ENCODE results near the gene MEIS3.
"Not testable (repeated sequence)": the region's sequence is repeated elsewhere in the genome, so short reads cannot be mapped to it uniquely, and the experiment has no call there.

Gene MEIS3

DNA sequence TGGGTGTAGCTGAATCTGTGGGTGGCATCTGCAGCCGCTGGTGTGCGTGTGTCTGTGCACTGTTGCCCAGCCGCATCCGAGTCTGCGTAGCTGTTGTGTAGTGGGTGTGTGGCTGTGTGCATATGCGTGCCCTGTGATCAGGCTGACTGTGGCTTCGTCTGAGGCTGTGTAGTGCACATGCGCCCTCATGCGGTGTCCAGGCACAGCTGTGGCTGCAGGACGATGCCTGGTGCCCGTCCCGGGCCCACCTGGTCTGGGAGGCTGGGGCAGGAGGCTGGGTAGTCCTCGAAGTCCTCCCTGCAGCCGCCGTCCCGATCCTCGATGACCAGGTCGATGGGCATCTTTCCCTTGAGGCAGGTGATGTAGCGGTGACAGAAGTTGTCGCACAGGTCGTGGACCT is 4.9 kb downstream of the MEIS3 start:
- DNase-seq = no peak

DNA sequence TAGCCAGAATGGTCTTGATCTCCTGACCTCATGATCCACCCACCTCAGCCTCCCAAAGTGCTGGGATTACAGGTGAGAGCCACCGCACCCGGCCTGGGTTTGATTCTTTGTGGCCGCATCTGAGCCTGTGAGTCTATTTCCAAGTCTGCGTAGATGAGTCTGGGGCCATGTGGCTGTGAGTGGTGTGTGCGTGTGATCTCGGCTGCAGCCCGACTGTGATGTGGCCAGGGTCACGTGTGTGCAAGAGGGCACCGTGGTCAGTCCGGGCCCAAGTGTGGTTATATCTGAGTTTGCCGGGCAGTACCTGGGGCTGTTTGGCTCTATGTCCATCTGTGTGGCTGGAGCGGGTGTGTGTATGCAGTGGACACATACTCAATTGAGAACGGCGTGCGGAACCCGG is 5.4 kb downstream of the MEIS3 start:
- DNase-seq = no peak

DNA sequence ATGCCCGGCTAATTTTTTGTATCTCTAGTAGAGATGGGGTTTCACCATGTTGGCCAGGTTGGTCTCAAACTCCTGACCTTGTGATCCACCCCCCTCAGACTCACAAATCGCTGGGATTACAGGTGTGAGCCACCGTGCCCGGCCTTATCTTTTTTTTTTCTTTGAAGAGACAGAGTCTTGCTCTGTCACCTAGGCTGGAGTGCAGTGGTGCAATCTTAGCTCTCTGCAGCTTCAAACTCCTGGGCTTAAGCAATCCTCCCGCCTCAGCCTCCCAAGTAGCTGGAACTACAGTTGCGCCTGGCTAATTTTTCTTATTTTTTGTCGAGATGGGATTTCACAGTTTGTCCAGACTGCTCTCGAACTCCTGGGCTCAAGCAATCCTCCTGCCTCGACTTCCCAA is 7.6 kb downstream of the MEIS3 start:
- DNase-seq = not testable (repeated sequence)

GRCh38 chr19:47411101-47411500 is 8.2 kb downstream of the MEIS3 start:
- no peak for DNase-seq

DNA sequence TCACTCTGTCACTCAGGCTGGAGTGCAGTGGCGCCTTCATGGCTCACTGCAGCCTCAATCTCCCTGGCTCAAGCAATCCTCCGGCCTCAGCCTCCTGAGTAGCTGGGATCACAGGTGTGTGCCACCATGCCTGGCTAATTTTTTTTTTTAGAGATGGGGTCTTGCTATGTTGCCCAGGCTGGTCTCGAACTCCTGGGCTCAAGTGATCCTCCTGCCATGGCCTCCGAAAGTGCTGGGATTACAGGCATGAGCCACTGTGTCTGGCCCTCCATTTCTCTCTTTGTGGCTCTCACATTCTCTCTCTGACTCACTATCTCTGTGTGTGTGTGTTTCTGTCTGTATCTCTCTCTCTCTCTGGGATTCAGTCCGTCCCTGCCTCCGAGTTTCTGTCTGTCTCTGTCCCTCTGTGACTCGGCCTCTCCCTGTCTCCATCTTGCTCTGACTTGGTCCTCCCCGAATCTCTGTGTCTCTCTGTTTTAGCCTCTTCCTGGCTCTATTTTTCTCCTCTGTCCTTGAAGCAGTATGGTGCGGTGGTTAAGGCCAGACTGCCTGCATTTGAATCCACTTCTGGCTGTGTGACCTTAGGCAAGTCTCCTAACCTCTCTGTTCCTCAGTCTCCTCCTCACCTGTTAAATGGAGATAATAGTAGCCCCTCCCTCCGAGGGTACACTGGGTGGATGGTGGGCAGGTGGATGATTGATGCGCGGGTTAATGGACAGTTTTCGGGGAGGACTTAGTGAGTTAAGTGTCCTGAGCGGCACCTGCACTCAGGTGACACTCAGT is 11.0 kb downstream of the MEIS3 start:
- no peak for DNase-seq

DNA sequence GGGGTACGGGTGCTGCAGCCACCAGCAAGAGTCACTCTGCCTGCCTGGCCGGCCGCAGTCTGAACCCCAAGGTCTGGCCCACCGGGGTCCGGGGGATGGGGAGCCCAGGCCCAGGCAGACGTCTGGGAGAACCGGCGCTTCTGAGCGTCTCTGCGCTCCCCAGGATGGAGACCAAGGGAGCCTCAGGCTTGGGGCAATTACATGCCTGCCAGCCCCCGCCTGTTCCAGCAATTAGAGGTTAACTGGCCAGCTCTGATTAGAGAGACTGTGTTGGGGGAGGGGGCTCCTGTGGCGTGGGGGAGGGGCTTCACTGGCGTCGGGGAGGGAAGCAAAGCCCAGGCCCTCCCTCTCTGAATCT is 11.9 kb downstream of the MEIS3 start:
- no peak for DNase-seq

DNA sequence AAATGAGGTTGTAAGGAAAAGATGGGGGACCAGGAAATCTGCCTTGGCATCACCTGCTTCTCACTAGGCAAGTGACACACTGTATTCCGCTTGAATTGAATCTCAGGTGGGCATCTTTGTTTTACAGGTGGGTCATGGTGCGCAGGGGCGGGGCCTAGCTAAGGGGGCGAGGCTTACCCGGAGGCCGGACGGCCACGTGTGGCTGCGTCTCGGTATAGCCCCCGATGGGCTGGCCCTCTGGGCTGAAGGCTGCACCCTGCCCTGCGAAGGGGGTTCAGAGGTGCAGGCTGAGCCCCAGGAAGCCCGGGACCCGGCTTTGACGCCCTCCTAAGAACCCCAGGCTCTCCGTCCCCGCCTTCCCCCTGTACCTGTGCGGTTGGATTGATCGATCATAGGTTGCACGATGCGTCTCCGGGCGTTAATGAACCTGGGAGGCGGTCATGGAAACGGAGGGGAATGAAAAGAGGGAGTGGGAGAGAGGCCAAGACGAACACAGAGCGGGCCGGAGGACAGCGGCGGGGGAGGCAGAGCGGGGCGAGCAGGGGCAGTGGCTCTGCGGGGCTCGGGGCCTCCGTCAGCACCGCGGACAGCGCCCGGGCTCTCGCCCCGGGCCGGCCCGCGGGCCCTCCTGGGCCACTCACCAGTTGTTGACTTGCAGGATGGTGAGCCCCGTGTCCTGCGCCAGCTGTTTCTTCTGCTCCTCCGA is 12.5 kb downstream of the MEIS3 start:
- DNase-seq = no peak

GRCh38 chr19:47405854-47406417 is 13.4 kb downstream of the MEIS3 start:
- DNase-seq = no peak

DNA sequence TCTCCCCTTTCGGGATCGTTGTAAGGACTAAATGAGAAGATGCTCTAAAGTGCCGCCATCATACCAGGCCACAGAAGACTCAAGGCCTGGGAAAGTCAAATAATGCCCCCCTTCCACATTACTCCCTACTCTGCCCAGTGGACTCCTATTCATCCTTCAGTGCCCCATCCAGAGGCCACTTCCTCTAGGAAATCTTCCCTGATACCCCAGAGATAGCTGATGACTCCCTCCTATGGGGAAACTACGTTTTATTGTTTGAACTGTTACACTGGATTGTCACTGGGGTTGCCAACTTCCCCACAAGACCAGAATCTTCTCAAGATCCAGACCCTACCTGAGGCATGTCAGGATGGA is 14.2 kb downstream of the MEIS3 start:
- DNase-seq = no peak

DNA sequence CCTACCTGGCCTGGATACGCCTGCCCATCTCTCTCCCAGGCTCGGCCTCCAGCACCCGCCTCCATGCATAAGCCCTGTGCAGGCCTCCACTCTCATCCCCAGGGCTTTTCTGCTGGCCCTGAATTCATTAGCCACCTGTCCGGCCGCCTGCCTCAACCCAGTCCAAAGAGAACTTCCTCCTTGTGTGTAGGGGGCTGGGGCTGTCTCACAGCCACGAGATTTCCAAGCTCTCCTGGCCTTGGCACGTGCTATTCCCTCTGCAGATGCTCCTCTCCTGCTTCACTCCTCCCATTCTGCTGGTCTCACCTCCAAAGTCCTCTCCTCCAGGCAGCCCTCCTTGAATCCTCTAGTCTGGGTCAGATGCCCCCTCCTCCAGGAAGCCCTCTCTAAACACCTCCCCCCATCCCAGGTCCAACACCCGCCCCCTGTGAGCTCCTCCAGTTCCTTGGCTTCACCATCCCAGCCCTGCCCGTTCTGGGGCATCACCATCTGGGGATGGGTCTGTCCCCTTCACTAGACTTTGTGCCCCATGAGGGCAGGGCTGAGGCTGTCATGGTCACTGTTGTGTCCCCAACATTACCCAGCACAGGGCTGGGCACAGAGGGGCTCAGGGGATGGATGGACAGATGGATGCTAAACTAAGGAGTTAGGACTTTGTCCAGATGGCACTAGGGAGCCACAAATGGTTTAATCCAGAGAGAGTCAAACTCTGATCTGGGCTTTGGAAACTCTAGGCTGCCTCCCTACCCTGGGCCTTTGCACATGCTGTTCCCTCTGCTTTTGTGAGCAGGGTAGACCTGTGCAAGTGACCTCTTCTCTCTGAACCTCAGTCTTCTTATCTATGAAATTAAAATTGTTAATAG is 14.8 kb downstream of the MEIS3 start:
- no peak for DNase-seq

GRCh38 chr19:47402504-47402903 is 16.8 kb downstream of the MEIS3 start:
- no peak for DNase-seq

DNA sequence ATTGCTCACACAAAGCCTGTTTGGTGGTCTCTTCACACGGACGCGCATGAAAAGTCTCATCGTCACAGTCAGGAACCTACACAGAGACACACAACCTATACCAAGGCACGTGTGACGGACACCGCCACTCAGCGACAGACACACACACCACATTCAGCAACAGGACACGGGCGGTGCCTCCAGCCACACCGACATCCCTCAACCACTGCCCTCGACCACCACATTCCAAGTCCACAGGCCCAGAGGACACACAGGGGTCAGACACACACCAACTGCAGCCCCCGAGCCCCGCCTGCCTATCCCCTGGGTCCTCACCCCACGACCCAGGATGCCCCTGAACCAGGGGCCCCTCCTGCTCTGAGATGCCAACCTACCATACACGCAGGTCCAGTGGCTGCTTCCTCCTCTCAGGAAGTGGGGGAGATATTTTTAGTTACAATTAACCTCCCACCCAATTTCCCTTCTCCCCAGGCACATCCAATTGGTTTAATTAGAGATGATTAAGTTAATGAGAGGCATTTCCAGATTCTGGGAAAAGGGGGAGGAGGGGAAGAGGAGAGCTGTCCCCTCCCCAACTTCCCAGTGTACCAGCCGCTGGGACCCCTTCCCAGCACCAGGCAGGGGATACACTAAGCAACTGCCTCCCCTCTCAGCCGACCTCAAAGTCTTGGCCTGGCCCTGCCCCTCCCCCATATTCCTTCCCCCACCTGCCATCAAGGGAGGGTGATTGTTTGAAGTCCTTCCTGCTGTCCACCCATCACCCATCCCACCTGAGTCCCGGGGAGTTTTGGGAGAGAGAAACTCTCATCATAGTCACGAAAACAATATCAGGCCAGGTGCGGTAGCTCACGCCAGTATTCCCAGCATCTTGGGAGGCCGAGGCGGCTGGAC is 20.4 kb downstream of the MEIS3 start:
- no peak for DNase-seq

- DNase-seq = no peak
Measured at GRCh38 chr19:47391510-47392223, 27.7 kb downstream of the MEIS3 start.

GRCh38 chr19:47390533-47391488 is 28.5 kb downstream of the MEIS3 start:
- DNase-seq = no peak

DNA sequence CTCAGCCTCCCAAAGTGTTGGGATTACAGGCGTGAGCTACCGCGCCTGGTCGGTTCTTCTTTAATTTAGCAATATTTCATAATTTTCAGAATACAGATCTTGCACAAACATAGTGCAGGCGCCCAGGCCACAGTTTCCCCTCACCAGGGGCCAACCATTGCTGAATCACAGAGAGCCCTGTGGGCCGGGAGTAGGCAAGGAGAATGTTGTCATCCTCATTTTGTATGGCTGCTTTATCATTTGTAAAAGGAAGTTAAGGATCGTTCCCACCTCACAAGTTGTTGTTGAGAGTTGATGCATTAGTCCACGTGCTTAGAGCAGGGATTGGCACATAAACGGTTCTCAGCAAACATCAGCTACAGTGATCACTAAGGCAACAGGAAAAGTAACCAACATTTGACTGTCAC is 30.2 kb downstream of the MEIS3 start:
- no peak for DNase-seq

- DNase-seq = not testable (repeated sequence)
Measured at GRCh38 chr19:47388721-47389120, 30.6 kb downstream of the MEIS3 start.

- not testable (repeated sequence) for DNase-seq
Measured at GRCh38 chr19:47387623-47388022, 31.7 kb downstream of the MEIS3 start.

DNA sequence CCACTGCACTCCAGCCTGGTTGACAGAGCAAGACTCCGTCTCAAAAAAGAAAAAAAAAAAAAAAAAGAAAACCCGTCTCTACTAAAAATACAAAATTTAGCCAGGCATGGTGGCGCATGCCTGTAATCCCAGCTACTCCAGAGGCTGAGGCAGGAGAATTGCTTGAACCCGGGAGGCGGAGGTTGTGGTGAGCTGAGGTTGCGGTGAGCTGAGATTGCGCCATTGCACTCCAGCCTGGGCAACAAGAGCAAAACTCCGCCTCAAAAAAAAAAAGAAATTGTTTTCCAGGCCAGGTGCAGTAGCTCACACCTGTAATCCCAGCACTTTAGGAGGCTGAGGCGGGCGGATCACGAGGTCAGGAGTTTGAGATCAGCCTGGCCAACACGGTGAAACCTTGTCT is 32.7 kb downstream of the MEIS3 start:
- not testable (repeated sequence) for DNase-seq

DNA sequence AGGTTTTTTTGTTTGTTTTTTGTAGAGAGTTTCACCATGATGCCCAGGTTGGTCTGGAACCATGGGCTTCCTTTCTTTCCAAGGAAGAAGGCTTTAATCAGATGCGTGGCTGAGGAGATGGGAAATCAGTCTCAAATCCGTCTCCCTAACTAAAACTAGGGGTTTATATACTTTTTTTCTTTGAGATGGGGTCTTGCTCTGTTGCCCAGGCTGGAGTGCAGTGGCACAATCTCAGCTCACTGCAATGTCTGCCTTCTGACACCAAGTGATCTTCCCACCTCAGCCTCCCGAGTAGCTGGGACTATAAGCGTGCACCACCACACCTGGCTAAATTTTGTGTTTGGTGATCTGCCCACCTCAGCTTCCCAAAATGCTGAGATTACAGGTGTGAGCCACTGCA is 34.8 kb downstream of the MEIS3 start:
- not testable (repeated sequence) for DNase-seq

- not testable (repeated sequence) for DNase-seq
Measured at GRCh38 chr19:47383890-47384289, 35.4 kb downstream of the MEIS3 start.

Data from NCI-H1048 (cell line).